GM18505 (cell line): ENCODE data around the gene ZNF185.
"Not testable (repeated sequence)": the region's sequence is repeated elsewhere in the genome, so short reads cannot be mapped to it uniquely, and the experiment has no call there.

Source experiments
- ATAC-seq: cut with Tn5 transposase; IDR thresholded peaks from one replicate; pipeline ENCODE4 v1.9.1; 2021; ENCODE audit not compliant: unreplicated experiment
- POLR2A ChIP-seq: IDR thresholded peaks from 4 replicates; pipeline ENCODE4 v1.6.1; 2011; ENCODE audit warnings: borderline replicate concordance; ENCODE audit not compliant: insufficient read depth, insufficient read length; ENCODE audit errors: extremely low read depth

Gene ZNF185

GRCh38 chrX:152900937-152901445 lies 3.1 kb downstream of the ZNF185 start:
- TF ChIP-seq POLR2A = no peak
- no peak for ATAC-seq

GRCh38 chrX:152901816-152902501 lies 4.1 kb downstream of the ZNF185 start:
- TF ChIP-seq POLR2A = no peak
- no peak for ATAC-seq

- ATAC-seq = no peak
- TF ChIP-seq POLR2A = no peak
Observed at GRCh38 chrX:152902502-152902820, 4.6 kb downstream of the ZNF185 start.

- ATAC-seq = no peak
- no peak for TF ChIP-seq POLR2A
Observed at GRCh38 chrX:152903589-152903988, 5.7 kb downstream of the ZNF185 start.

- TF ChIP-seq POLR2A = no peak
- ATAC-seq = no peak
Observed at GRCh38 chrX:152904151-152905080, 6.5 kb downstream of the ZNF185 start.

GRCh38 chrX:152905081-152905420 lies 7.2 kb downstream of the ZNF185 start:
- TF ChIP-seq POLR2A = no peak
- no peak for ATAC-seq

GRCh38 chrX:152907084-152907651 lies 9.3 kb downstream of the ZNF185 start:
- TF ChIP-seq POLR2A = no peak
- no peak for ATAC-seq

GRCh38 chrX:152908486-152908885 lies 10.6 kb downstream of the ZNF185 start:
- no peak for TF ChIP-seq POLR2A
- ATAC-seq = no peak

GRCh38 chrX:152910018-152910417 lies 12.2 kb downstream of the ZNF185 start:
- not testable (repeated sequence) for ATAC-seq

GRCh38 chrX:152912106-152912505 lies 14.2 kb downstream of the ZNF185 start:
- ATAC-seq = no peak
- no peak for TF ChIP-seq POLR2A

GRCh38 chrX:152912641-152913040 lies 14.8 kb downstream of the ZNF185 start:
- TF ChIP-seq POLR2A = no peak
- no peak for ATAC-seq

- TF ChIP-seq POLR2A = no peak
- ATAC-seq = no peak
Observed at GRCh38 chrX:152913346-152913745, 15.5 kb downstream of the ZNF185 start.

- no peak for TF ChIP-seq POLR2A
- no peak for ATAC-seq
Observed at GRCh38 chrX:152913910-152914309, 16.0 kb downstream of the ZNF185 start.
